Measurements from ENCODE around the gene MTSS2.

MTSS2 gene

GRCh38 chr16:70684146-70685060 is 1.4 kb downstream of the MTSS2 start:
- H3K4me3 ChIP-seq (ENCODE audit: low read length), result peak overlapping the region; percentile 91
- no peak for TF ChIP-seq CTCF (conservative IDR thresholded peaks at IDR 0.05; ENCODE audit: low read length)
- DNase-seq (ENCODE audit: low read depth), result no peak

GRCh38 chr16:70683146-70683944 is 2.5 kb downstream of the MTSS2 start:
- peak overlapping the region; percentile 91 for H3K4me3 ChIP-seq (ENCODE audit: low read length)
- no peak for DNase-seq (ENCODE audit: low read depth)
- no peak for TF ChIP-seq CTCF (conservative IDR thresholded peaks at IDR 0.05; ENCODE audit: low read length)

GRCh38 chr16:70682239-70683145 is 3.4 kb downstream of the MTSS2 start:
- peak overlapping the region; percentile 91 for H3K4me3 ChIP-seq (ENCODE audit: low read length)
- TF ChIP-seq CTCF (conservative IDR thresholded peaks at IDR 0.05; ENCODE audit: low read length), result no peak
- DNase-seq (ENCODE audit: low read depth), result no peak

GRCh38 chr16:70681382-70682238 is 4.2 kb downstream of the MTSS2 start:
- no peak for DNase-seq (ENCODE audit: low read depth)
- peak overlapping the region; percentile 91 for H3K4me3 ChIP-seq (ENCODE audit: low read length)
- no peak for TF ChIP-seq CTCF (conservative IDR thresholded peaks at IDR 0.05; ENCODE audit: low read length)

GRCh38 chr16:70680495-70681381 is 5.1 kb downstream of the MTSS2 start:
- H3K4me3 ChIP-seq (ENCODE audit: low read length), result peak overlapping the region; percentile 91
- TF ChIP-seq CTCF (conservative IDR thresholded peaks at IDR 0.05; ENCODE audit: low read length), result no peak
- no peak for DNase-seq (ENCODE audit: low read depth)
